Esophagus muscularis mucosa (tissue), 4 donors: ENCODE data around the gene CBX1. TPM values are rescaled to one million over a fixed set of nuclear protein-coding genes. Genes with fewer than 3 reads are reported as not detected.
"Not testable (repeated sequence)": the region's sequence is repeated elsewhere in the genome, so short reads cannot be mapped to it uniquely, and the experiment has no call there.

Experiments
- DNase-seq: peaks from one replicate; pipeline ENCODE4 v3.0.0-alpha.2; 2017; ENCODE audit errors: extremely low spot score
- H3K27ac ChIP-seq, 4 donors: fragments of 200-600 bp; sonication (generic); replicated peaks in 1 of 4; 1 replicate in 3 of 4; 2 replicates in 1 of 4; pipeline ENCODE4 v1.5.1; 2016 to 2019; ENCODE audit warnings: mild to moderate bottlenecking in 1 of 4
- H3K27me3 ChIP-seq, 4 donors: fragments of 200-600 bp; sonication (generic); one replicate each; pipeline versions ENCODE4 v1.5.1 to v1.6.0; 2016 to 2019
- H3K36me3 ChIP-seq, 4 donors: fragments of 200-600 bp; sonication (generic); one replicate each; pipeline ENCODE4 v1.5.1; 2016 to 2019
- H3K4me1 ChIP-seq, 4 donors: fragments of 200-600 bp; sonication (generic); one replicate each; pipeline ENCODE4 v1.5.1; 2016 to 2019
- H3K4me3 ChIP-seq, 4 donors: fragments of 200-600 bp; sonication (generic); 1 replicate in 2 of 4; 2 replicates in 2 of 4; pipeline ENCODE4 v1.5.1; 2016 to 2019; ENCODE audit warnings: mild to moderate bottlenecking in 4 of 4, moderate library complexity in 1 of 4
- H3K9me3 ChIP-seq, 4 donors: fragments of 200-600 bp; sonication (generic); 1 replicate in 3 of 4; 2 replicates in 1 of 4; pipeline ENCODE4 v1.5.1; 2016 to 2019
- EP300 ChIP-seq: sonication (generic); formaldehyde crosslinking; IDR thresholded peaks from one replicate; pipeline ENCODE4 v1.6.1; 2017; ENCODE audit warnings: antibody characterized with exemption
- POLR2A ChIP-seq: fragments of 450-650 bp; IDR thresholded peaks from one replicate; pipeline ENCODE4 v1.6.1; 2017; ENCODE audit warnings: antibody characterized with exemption, moderate library complexity, mild to moderate bottlenecking, low read depth
- POLR2AphosphoS5 ChIP-seq, 2 donors: sonication (generic); formaldehyde crosslinking; IDR thresholded peaks; one replicate each; pipeline ENCODE4 v1.6.1; 2017; ENCODE audit warnings: antibody characterized with exemption in 2 of 2
- WGBS: methylation state at CpG from one replicate; pipeline ENCODE4 v1.1.5; 2018; 5-methylcytosine and 5-hydroxymethylcytosine counted together
- intact Hi-C: fragments of 100-400 bp; cut with DNase I; formaldehyde crosslinking; loops from one replicate; pipeline ENCODE4 v1.15.1; 2023
- total RNA-seq, 4 donors: library from RNA; depleted of rRNA; stranded (reverse); fragments of >200 nt; gene quantifications; one replicate each; pipeline versions ENCODE4 v1.1.0 to v1.2.1, GENCODE V29; 2016
- TF ChIP-seq, protein P1 (sequence below), 3 experiments: fragments of 200-600 bp in 2 of 3; fragments of 450-650 bp in 1 of 3; sonication (generic) in 2 of 3; IDR thresholded peaks; one replicate each; pipeline ENCODE4 v1.5.1; 2017 to 2019; ENCODE audit warnings: antibody characterized with exemption in 3 of 3, mild to moderate bottlenecking in 2 of 3, moderate library complexity in 1 of 3

Gene CBX1
- total RNA-seq, 4 donors from 2014 or later = 32.1 to 59.5 (median 39.7) TPM

DNA sequence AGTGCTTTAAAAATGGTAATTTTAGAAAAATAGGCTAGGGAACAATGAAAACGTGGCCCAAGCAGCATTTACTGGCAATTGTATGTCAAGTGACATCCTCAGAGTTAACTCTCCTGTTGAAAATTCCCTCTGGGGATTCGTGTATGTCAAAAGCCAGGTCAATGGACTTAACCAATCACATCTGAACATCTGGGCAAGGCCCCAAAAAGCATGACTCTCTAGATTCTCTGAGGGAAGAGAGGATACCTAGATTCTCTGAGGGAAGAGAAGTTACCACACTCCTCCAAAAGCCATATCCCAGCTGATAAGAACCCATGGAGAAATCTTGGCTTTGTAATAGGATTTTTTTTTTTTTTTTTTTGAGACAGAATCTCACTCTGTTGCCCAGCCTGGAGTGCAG, 29.6 kb downstream of the CBX1 start:
- no peak for DNase-seq
- Histone ChIP-seq H3K36me3 (peaks cover 31 to 87% (median 64%) of the 10 kb centered on the region in 4 donors), H3K9me3 (no peaks in the 10 kb centered on the region), H3K4me1 (peaks cover 5 to 16% (median 8%) of the 10 kb centered on the region in 4 donors), H3K4me3 (no peak overlapping the region), H3K27ac (no peak overlapping the region), H3K27me3 (no peaks in the 10 kb centered on the region)
- WGBS = 53% methylated on average over 2 of the region's 2 CpGs
- intact Hi-C loops = no loop called here
- TF ChIP-seq POLR2AphosphoS5 (IDR thresholded peaks at IDR 0.05) = no peak
- no peak for TF ChIP-seq POLR2A
- no peak for TF ChIP-seq EP300
- TF ChIP-seq, protein P1, sequence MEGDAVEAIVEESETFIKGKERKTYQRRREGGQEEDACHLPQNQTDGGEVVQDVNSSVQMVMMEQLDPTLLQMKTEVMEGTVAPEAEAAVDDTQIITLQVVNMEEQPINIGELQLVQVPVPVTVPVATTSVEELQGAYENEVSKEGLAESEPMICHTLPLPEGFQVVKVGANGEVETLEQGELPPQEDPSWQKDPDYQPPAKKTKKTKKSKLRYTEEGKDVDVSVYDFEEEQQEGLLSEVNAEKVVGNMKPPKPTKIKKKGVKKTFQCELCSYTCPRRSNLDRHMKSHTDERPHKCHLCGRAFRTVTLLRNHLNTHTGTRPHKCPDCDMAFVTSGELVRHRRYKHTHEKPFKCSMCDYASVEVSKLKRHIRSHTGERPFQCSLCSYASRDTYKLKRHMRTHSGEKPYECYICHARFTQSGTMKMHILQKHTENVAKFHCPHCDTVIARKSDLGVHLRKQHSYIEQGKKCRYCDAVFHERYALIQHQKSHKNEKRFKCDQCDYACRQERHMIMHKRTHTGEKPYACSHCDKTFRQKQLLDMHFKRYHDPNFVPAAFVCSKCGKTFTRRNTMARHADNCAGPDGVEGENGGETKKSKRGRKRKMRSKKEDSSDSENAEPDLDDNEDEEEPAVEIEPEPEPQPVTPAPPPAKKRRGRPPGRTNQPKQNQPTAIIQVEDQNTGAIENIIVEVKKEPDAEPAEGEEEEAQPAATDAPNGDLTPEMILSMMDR (IDR thresholded peaks at IDR 0.05) = no peak

DNA sequence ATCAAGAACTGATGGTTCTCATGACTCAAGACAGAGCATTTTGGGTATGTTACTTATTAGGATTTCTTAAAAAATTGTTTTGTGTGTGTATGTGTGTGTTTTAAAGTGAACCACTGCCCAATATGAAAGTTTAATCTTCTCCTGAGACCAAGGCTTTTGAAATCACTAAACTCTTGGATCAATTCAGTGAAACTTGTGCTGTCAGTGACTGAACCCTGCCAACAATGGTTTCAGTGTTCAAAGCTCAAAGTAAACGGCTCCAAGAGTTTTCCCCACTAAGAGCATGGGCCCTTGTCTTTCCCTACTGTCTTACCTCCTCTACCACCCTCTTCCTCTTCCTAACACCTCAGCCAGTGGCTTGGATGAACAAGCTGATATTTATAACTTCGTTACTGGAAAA, 31.1 kb downstream of the CBX1 start:
- 61% methylated on average over 2 of the region's 2 CpGs for WGBS
- DNase-seq = no peak
- H3K36me3 ChIP-seq = peaks cover 17 to 86% (median 59%) of the 10 kb centered on the region in 4 donors
- no peak overlapping the region for H3K27ac ChIP-seq
- no peak overlapping the region for H3K4me3 ChIP-seq
- TF ChIP-seq EP300 = no peak
- no peak for TF ChIP-seq POLR2A
- H3K4me1 ChIP-seq = peaks cover 11 to 24% (median 16%) of the 10 kb centered on the region in 4 donors
- intact Hi-C loops = no loop called here
- H3K27me3 ChIP-seq = no peaks in the 10 kb centered on the region
- H3K9me3 ChIP-seq = no peaks in the 10 kb centered on the region

DNA sequence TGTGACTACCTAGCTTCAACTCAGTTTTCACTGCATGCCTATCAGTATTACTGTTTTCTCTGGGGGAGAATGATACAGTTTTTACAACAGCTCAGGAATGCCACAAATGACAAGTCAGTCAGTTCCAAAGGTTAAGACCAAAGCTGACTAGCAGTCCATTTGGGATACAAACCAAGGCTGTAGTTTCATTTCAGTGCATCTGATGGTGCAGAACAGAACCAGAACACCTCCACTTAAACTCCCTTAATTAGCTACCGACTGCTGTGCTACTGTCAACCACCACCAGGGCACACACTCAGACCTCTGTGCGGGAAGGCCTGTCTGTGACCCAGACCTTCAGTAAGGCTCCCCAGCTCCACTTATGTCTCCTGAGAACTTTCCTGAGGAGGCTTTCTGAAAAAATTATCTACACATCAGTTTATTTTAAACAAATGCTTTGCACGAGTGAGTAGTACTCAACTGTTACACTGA, 32.8 kb downstream of the CBX1 start:
- Histone ChIP-seq H3K4me3 (no peak overlapping the region), H3K27ac (no peak overlapping the region), H3K9me3 (no peaks in the 10 kb centered on the region), H3K4me1 (peaks cover 7 to 31% (median 19%) of the 10 kb centered on the region in 4 donors), H3K27me3 (no peaks in the 10 kb centered on the region), H3K36me3 (peaks cover 16 to 85% (median 66%) of the 10 kb centered on the region in 4 donors)
- no peak for TF ChIP-seq EP300
- TF ChIP-seq, protein P1 (IDR thresholded peaks at IDR 0.05) = peak in 1 of 3 experiments; percentile 29
- no peak for TF ChIP-seq POLR2AphosphoS5 (IDR thresholded peaks at IDR 0.05)
- intact Hi-C loops = no loop called here
- WGBS = 61% methylated on average over 2 of the region's 3 CpGs
- no peak for DNase-seq

DNA sequence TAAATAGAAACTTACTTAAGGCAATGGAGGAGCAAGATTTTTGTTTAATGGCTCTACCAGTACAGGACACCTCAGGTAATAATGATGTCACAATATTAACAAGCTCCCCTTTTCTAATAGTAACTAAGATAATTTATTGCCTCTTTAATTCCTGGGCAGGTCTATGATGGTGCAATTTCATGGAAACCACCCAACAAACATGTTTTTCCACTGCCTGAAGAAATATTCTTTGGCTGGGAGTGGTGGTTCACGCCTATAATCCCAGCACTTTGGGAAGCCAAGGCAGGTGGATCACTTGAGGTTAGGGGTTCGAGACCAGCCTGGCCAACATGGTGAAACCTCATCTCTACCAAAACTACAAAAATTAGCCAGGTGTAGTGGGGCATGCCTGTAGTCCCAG, 33.5 kb downstream of the CBX1 start:
- H3K9me3 ChIP-seq, intact Hi-C loops, H3K4me3 ChIP-seq, DNase-seq, H3K27me3 ChIP-seq: not testable (repeated sequence)
- peak overlapping the region in 1 of 4 donors; percentile 20 for H3K27ac ChIP-seq
- 83% methylated on average over 2 of the region's 2 CpGs for WGBS
- H3K36me3 ChIP-seq = peaks cover 22 to 88% (median 68%) of the 10 kb centered on the region in 4 donors
- peaks cover 7 to 33% (median 19%) of the 10 kb centered on the region in 4 donors for H3K4me1 ChIP-seq

DNA sequence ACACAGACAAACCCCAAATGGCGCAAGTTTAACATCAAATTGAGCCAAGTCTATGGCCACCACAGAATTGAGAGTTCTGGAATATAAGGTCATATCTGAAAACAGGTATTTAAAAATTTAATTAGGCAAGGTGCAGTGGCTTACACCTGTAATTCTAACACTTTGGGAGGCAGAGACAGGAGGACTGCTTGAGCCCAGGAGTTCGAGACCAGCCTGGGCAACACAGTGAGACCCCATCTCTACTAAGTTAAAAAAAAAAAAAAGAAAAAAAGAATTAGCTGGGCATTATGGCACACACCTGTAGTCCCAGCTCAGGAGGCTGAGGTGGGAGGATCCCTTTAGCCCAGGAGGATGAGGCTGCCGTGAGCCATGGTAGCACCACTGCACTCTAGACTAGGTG, 34.0 kb downstream of the CBX1 start:
- H3K27ac ChIP-seq = no peak overlapping the region
- 94% methylated on average over 3 of the region's 3 CpGs for WGBS

More for the DNA sequence above, 34.0 kb downstream of the CBX1 start:
- H3K27me3 ChIP-seq = no peaks in the 10 kb centered on the region
- H3K4me3 ChIP-seq = no peak overlapping the region
- no peaks in the 10 kb centered on the region for H3K9me3 ChIP-seq
- no peak for TF ChIP-seq POLR2A
- TF ChIP-seq POLR2AphosphoS5 (IDR thresholded peaks at IDR 0.05) = no peak
- TF ChIP-seq, protein P1 (IDR thresholded peaks at IDR 0.05) = no peak
- TF ChIP-seq EP300 = no peak
- DNase-seq = no peak
- intact Hi-C loops = no loop called here
- H3K4me1 ChIP-seq = peaks cover 7 to 34% (median 21%) of the 10 kb centered on the region in 4 donors
- H3K36me3 ChIP-seq = peaks cover 28 to 89% (median 72%) of the 10 kb centered on the region in 4 donors
